ENCODE measurements around the gene COL13A1. TPM values are rescaled to one million over a fixed set of nuclear protein-coding genes. Genes with fewer than 3 reads are reported as not detected.
A peak's percentile ranks its signal among the peaks of the same experiment; 100 is the strongest.

Gene COL13A1
- total and polyA plus RNA-seq, 2 donors from 2014 or later: 4.0 to 5.2 TPM

DNA sequence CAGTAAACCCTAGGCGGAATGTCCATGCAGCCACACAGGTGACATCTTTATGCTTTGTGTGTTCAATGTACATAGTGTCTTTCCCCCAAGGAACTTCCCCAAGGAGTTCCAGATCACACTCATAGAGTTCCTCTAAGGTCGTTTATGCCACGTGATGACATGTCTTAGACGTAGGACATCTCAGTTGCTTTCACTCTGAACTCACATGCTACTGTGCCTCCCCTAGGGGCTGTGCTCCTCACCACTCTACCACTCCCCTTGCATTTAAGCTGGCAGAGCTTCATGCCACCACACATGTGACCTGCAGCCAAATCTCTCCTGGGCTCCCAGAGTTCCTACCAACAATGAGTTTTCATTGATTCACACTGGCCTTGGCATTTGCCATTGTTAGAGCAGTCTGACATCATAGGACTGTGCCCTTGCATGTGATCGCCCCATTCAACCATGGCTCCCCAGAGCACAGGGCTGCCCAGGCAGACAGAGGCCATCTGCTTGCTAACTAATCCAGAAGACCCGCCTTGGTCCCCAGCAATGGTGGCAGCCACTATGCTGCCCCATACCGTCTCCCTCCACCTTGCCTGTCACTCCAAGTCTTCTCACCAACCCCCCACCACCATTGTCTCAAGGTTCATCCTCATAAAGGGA, 155.7 kb downstream of the COL13A1 start:
- Histone ChIP-seq H3K27me3 (ENCODE audit: control insufficient read depth, insufficient read depth, low read length) (no peaks in the 10 kb centered on the region), H3K4me3 (ENCODE audit: low read length in 3 of 3) (no peak overlapping the region), H3K9ac (ENCODE audit: low read length in 3 of 3) (no peak overlapping the region), H3K9me3 (ENCODE audit: control insufficient read depth in 2 of 3, insufficient read depth in 1 of 3, low read length in 3 of 3) (no peaks in the 10 kb centered on the region), H3K27ac (ENCODE audit: low read depth in 2 of 2, low read length in 2 of 2) (no peak overlapping the region), H3K4me1 (ENCODE audit: control insufficient read depth in 2 of 3, insufficient read depth in 2 of 3, low read depth in 1 of 3, low read length in 3 of 3) (no peaks in the 10 kb centered on the region), H3K36me3 (ENCODE audit: control insufficient read depth in 2 of 3, insufficient read depth in 3 of 3, low read length in 3 of 3) (no peaks in the 10 kb centered on the region)
- DNase-seq (peak in 1 of 5 donors; percentile 13), FAIRE-seq (no peak)
- TF ChIP-seq, protein P1, sequence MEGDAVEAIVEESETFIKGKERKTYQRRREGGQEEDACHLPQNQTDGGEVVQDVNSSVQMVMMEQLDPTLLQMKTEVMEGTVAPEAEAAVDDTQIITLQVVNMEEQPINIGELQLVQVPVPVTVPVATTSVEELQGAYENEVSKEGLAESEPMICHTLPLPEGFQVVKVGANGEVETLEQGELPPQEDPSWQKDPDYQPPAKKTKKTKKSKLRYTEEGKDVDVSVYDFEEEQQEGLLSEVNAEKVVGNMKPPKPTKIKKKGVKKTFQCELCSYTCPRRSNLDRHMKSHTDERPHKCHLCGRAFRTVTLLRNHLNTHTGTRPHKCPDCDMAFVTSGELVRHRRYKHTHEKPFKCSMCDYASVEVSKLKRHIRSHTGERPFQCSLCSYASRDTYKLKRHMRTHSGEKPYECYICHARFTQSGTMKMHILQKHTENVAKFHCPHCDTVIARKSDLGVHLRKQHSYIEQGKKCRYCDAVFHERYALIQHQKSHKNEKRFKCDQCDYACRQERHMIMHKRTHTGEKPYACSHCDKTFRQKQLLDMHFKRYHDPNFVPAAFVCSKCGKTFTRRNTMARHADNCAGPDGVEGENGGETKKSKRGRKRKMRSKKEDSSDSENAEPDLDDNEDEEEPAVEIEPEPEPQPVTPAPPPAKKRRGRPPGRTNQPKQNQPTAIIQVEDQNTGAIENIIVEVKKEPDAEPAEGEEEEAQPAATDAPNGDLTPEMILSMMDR (IDR thresholded peaks at IDR 0.05; ENCODE audit: borderline replicate concordance, extremely low read depth, insufficient read depth): no peak
- intact Hi-C loops (cut with DNase I): no loop called here

DNA sequence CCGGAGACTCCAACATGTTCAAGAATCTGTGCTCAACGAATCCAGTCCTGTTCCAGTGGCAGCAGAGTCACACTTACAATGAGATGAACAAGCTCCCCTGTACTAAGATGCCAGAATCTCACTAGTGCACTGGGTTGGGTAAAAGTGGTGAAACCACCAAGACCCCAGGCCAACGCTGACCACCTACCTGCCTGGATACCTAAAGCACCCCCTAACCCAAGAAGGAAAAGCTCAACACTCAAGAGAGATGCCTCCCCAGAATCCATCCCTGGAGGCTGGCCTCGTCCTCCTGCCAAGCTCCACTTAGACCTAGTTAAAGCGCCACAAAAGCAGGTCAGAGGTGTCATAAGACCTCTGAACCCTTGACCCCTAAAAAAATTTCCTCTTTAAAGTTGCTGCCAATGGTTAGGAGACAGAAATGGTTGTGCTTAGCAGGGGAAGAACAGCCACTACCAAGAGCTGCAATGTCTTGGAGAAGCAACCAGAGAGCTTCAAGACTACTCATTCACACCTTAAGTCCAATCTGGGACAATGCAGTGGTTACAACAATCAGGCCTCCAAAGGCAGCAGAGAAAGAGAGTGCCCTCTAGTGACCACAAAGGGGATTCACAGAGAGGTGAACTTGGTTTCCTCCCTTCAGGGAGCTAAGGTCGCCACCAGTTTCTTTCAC, 156.3 kb downstream of the COL13A1 start:
- H3K4me3 ChIP-seq (ENCODE audit: low read length in 3 of 3): no peak overlapping the region
- H3K9ac ChIP-seq (ENCODE audit: low read length in 3 of 3): no peak overlapping the region
- H3K4me1 ChIP-seq (ENCODE audit: control insufficient read depth in 2 of 3, insufficient read depth in 2 of 3, low read depth in 1 of 3, low read length in 3 of 3): no peaks in the 10 kb centered on the region
- no peak overlapping the region for H3K27ac ChIP-seq (ENCODE audit: low read depth in 2 of 2, low read length in 2 of 2)
- H3K36me3 ChIP-seq (ENCODE audit: control insufficient read depth in 2 of 3, insufficient read depth in 3 of 3, low read length in 3 of 3): no peaks in the 10 kb centered on the region
- no peaks in the 10 kb centered on the region for H3K27me3 ChIP-seq (ENCODE audit: control insufficient read depth, insufficient read depth, low read length)
- intact Hi-C loops (cut with DNase I): no loop called here
- TF ChIP-seq, protein P1 (IDR thresholded peaks at IDR 0.05; ENCODE audit: borderline replicate concordance, extremely low read depth, insufficient read depth): peak; percentile 43
- H3K9me3 ChIP-seq (ENCODE audit: control insufficient read depth in 2 of 3, insufficient read depth in 1 of 3, low read length in 3 of 3): no peaks in the 10 kb centered on the region
- FAIRE-seq (no peak), DNase-seq (peak in 2 of 5 donors; percentile 42 to 54)

DNA sequence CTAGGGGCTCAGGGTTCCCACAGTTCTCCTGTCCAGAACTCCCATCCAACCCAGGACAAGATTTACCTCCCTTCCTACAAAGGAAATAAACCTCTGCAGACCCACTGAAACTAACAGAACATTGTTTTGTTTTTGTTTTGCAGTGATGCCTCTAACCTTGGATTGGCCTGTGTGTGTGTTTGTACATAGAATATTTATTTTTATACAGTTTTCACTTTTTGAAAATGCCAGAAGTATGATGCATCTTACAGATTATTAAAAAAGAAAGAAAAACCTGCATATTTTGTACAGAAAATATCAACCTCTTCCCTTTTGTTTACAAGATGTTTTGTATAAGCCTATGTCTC, 156.8 kb downstream of the COL13A1 start:
- intact Hi-C loops (cut with DNase I): no loop called here
- no peak for DNase-seq
- no peaks in the 10 kb centered on the region for H3K9me3 ChIP-seq (ENCODE audit: control insufficient read depth in 2 of 3, insufficient read depth in 1 of 3, low read length in 3 of 3)
- H3K4me1 ChIP-seq (ENCODE audit: control insufficient read depth in 2 of 3, insufficient read depth in 2 of 3, low read depth in 1 of 3, low read length in 3 of 3): no peaks in the 10 kb centered on the region
- no peak overlapping the region for H3K9ac ChIP-seq (ENCODE audit: low read length in 3 of 3)
- H3K36me3 ChIP-seq (ENCODE audit: control insufficient read depth in 2 of 3, insufficient read depth in 3 of 3, low read length in 3 of 3): no peaks in the 10 kb centered on the region
- no peak overlapping the region for H3K27ac ChIP-seq (ENCODE audit: low read depth in 2 of 2, low read length in 2 of 2)
- TF ChIP-seq, protein P1 (IDR thresholded peaks at IDR 0.05; ENCODE audit: borderline replicate concordance, extremely low read depth, insufficient read depth): no peak
- no peak overlapping the region for H3K4me3 ChIP-seq (ENCODE audit: low read length in 3 of 3)
- FAIRE-seq: no peak
- H3K27me3 ChIP-seq (ENCODE audit: control insufficient read depth, insufficient read depth, low read length): no peaks in the 10 kb centered on the region

Measured in kidney (tissue), 14 donors.